HG02885 (cell line): ENCODE results near the gene PROK1.
"Not testable (repeated sequence)": the region's sequence is repeated elsewhere in the genome, so short reads cannot be mapped to it uniquely, and the experiment has no call there.

ENCODE experiments used
- ATAC-seq: cut with Tn5 transposase; IDR thresholded peaks from one replicate; pipeline ENCODE4 v1.9.1; 2021; ENCODE audit warnings: mild to moderate bottlenecking; ENCODE audit not compliant: unreplicated experiment, poor library complexity

Gene PROK1

GRCh38 chr1:110450929-110451328 is at the start of gene PROK1:
Gene PROK1, plus strand, starts transcription at chr1:110451149. Its CDS starts 68 bp downstream, at chr1:110451217.
- ATAC-seq, result no peak

- no peak for ATAC-seq
Measured at GRCh38 chr1:110403805-110404204, 47.1 kb upstream of the PROK1 start.

GRCh38 chr1:110404401-110404800 is 46.5 kb upstream of the PROK1 start:
- ATAC-seq, result no peak

- ATAC-seq, result not testable (repeated sequence)
Measured at GRCh38 chr1:110406407-110406806, 44.5 kb upstream of the PROK1 start.

- peak; percentile 92 for ATAC-seq
Measured at GRCh38 chr1:110407260-110408210, 43.4 kb upstream of the PROK1 start, which contains the start of gene LAMTOR5. Gene LAMTOR5, minus strand, starts transcription at chr1:110407694. Its CDS starts 74 bp downstream, at chr1:110407620.

- ATAC-seq, result no peak
Measured at GRCh38 chr1:110408488-110408887, 42.5 kb upstream of the PROK1 start.

- no peak for ATAC-seq
Measured at GRCh38 chr1:110409316-110409715, 41.6 kb upstream of the PROK1 start.

- no peak for ATAC-seq
Measured at GRCh38 chr1:110411173-110411735, 39.7 kb upstream of the PROK1 start.

GRCh38 chr1:110412576-110412975 is 38.4 kb upstream of the PROK1 start:
- ATAC-seq, result no peak

- ATAC-seq, result not testable (repeated sequence)
Measured at GRCh38 chr1:110413045-110413444, 37.9 kb upstream of the PROK1 start.

GRCh38 chr1:110418729-110419128 is 32.2 kb upstream of the PROK1 start:
- ATAC-seq, result no peak

GRCh38 chr1:110420023-110420662 is 30.8 kb upstream of the PROK1 start:
- ATAC-seq, result no peak

- no peak for ATAC-seq
Measured at GRCh38 chr1:110420874-110421793, 29.8 kb upstream of the PROK1 start.

GRCh38 chr1:110424699-110425611 is 26.0 kb upstream of the PROK1 start:
- ATAC-seq, result no peak

- ATAC-seq, result no peak
Measured at GRCh38 chr1:110425612-110426152, 25.3 kb upstream of the PROK1 start.

- no peak for ATAC-seq
Measured at GRCh38 chr1:110426854-110427253, 24.1 kb upstream of the PROK1 start.

- ATAC-seq, result no peak
Measured at GRCh38 chr1:110428946-110429345, 22.0 kb upstream of the PROK1 start.

GRCh38 chr1:110430366-110430765 is 20.6 kb upstream of the PROK1 start:
- no peak for ATAC-seq

GRCh38 chr1:110430901-110431300 is 20.0 kb upstream of the PROK1 start:
- no peak for ATAC-seq
